MM.1S (cell line): ENCODE results near the gene COL5A1.

Experiments
- DNase-seq: peaks from one replicate; pipeline ENCODE4 v3.0.0-alpha.2; 2015
- H2AFZ ChIP-seq: fragments of 300-600 bp; sonication (generic); 2 replicates; pipeline ENCODE4 v1.6.0; 2016; ENCODE audit warnings: antibody characterized with exemption, low read length
- H3F3A ChIP-seq: fragments of 300-600 bp; sonication (generic); 2 replicates; pipeline ENCODE4 v1.6.1; 2016; ENCODE audit warnings: mild to moderate bottlenecking, antibody characterized with exemption, low read length, moderate library complexity, mixed read lengths; ENCODE audit not compliant: insufficient read depth
- H3K27ac ChIP-seq: fragments of 300-600 bp; sonication (generic); 2 replicates; pipeline ENCODE4 v1.5.1; 2016; ENCODE audit warnings: mild to moderate bottlenecking, low read length
- H3K27me3 ChIP-seq: fragments of 300-600 bp; sonication (generic); replicated peaks from 2 replicates; pipeline ENCODE4 v1.6.0; 2016; ENCODE audit warnings: low read length; ENCODE audit not compliant: insufficient read depth
- H3K36me3 ChIP-seq: fragments of 300-600 bp; sonication (generic); replicated peaks from 2 replicates; pipeline ENCODE4 v1.6.1; 2016; ENCODE audit warnings: mild to moderate bottlenecking, low read length, mixed read lengths; ENCODE audit not compliant: insufficient read depth
- H3K4me1 ChIP-seq: fragments of 300-600 bp; sonication (generic); 2 replicates; pipeline ENCODE4 v1.6.1; 2016; ENCODE audit warnings: low read length, mixed read lengths
- H3K4me2 ChIP-seq: fragments of 300-600 bp; sonication (generic); 2 replicates; pipeline ENCODE4 v1.6.0; 2016; ENCODE audit warnings: low read depth, low read length
- H3K4me3 ChIP-seq: fragments of 300-600 bp; sonication (generic); 2 replicates; pipeline ENCODE4 v1.5.1; 2016; ENCODE audit warnings: low read length, mixed read lengths
- H3K79me2 ChIP-seq: fragments of 300-600 bp; sonication (generic); 2 replicates; pipeline ENCODE4 v1.6.1; 2016; ENCODE audit warnings: mixed run types, low read length, mixed read lengths
- H3K9ac ChIP-seq: fragments of 300-600 bp; sonication (generic); 2 replicates; pipeline ENCODE4 v1.6.1; 2016; ENCODE audit warnings: low read length, mixed read lengths
- H3K9me2 ChIP-seq: fragments of 300-600 bp; sonication (generic); replicated peaks from 2 replicates; pipeline ENCODE4 v1.6.1; 2016; ENCODE audit warnings: mild to moderate bottlenecking, low read length, mixed read lengths; ENCODE audit not compliant: insufficient read depth
- H3K9me3 ChIP-seq: fragments of 300-600 bp; sonication (generic); replicated peaks from 2 replicates; pipeline ENCODE4 v1.6.1; 2016; ENCODE audit warnings: mild to moderate bottlenecking, low read length, mixed read lengths; ENCODE audit not compliant: insufficient read depth
- H4K20me1 ChIP-seq: fragments of 300-600 bp; sonication (generic); 2 replicates; pipeline ENCODE4 v1.6.1; 2016; ENCODE audit warnings: mild to moderate bottlenecking, low read length, moderate library complexity, mixed read lengths; ENCODE audit not compliant: insufficient read depth
- EZH2 ChIP-seq: fragments of 300-600 bp; sonication (generic); optimal IDR thresholded peaks from 2 replicates; pipeline ENCODE3; 2017; ENCODE audit warnings: low read depth, mild to moderate bottlenecking, antibody characterized with exemption, low read length, mixed read lengths
- EZH2phosphoT487 ChIP-seq: fragments of 300-600 bp; sonication (generic); IDR thresholded peaks from 2 replicates; pipeline ENCODE4 v1.6.1; 2018; ENCODE audit warnings: antibody characterized with exemption, low read length
- TF ChIP-seq, protein P1 (sequence below): fragments of 300-600 bp; sonication (generic); IDR thresholded peaks from 2 replicates; pipeline ENCODE4 v1.5.1; 2016; ENCODE audit warnings: antibody characterized with exemption, low read length, mixed read lengths

The COL5A1 gene

DNA sequence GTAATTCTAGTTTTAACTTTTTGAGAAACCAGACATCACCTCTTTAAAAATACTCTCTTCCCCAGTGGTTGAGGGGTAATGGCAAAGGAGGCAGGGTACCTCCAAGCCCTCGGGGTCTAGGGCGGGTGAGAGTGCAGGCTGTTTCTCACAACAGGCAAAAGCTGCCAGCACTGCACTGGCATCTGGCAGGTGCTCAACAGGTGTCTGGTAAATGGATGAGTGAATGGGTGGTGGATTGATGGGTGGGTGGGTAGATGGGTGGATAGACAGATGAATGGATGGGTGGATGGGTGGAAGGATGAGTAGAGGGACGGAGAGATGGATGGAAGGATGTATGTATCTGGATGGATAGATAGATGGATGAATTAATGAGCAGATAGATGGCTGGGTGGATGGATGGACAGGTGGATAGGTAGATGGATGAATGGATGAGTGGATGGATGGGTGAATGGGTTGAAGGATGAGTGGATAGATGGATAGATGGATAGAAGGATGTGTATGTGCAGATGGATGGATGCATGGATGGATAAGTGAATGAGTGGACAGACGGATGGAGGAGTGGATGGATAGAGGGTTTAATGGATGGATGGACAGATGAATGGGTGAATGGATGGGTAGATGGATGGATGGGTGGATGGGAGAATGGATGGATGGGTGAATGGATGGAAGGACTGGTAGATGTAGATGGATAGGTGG lies 84.6 kb downstream of the COL5A1 start:
- Histone ChIP-seq H3K27me3 (peaks cover 94% of the 10 kb centered on the region), H3K9ac (no peak overlapping the region), H3K9me2 (no peaks in the 10 kb centered on the region), H3K4me3 (no peak overlapping the region), H3K36me3 (no peaks in the 10 kb centered on the region), H2AFZ (no peak overlapping the region), H3K4me2 (no peak overlapping the region), H3K27ac (no peak overlapping the region), H3F3A (no peaks in the 10 kb centered on the region), H4K20me1 (no peaks in the 10 kb centered on the region), H3K9me3 (no peaks in the 10 kb centered on the region), H3K4me1 (no peaks in the 10 kb centered on the region), H3K79me2 (no peaks in the 10 kb centered on the region)
- DNase-seq = no peak
- TF ChIP-seq EZH2phosphoT487 (no peak), EZH2 (no peak)
- TF ChIP-seq, protein P1, sequence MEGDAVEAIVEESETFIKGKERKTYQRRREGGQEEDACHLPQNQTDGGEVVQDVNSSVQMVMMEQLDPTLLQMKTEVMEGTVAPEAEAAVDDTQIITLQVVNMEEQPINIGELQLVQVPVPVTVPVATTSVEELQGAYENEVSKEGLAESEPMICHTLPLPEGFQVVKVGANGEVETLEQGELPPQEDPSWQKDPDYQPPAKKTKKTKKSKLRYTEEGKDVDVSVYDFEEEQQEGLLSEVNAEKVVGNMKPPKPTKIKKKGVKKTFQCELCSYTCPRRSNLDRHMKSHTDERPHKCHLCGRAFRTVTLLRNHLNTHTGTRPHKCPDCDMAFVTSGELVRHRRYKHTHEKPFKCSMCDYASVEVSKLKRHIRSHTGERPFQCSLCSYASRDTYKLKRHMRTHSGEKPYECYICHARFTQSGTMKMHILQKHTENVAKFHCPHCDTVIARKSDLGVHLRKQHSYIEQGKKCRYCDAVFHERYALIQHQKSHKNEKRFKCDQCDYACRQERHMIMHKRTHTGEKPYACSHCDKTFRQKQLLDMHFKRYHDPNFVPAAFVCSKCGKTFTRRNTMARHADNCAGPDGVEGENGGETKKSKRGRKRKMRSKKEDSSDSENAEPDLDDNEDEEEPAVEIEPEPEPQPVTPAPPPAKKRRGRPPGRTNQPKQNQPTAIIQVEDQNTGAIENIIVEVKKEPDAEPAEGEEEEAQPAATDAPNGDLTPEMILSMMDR = no peak

DNA sequence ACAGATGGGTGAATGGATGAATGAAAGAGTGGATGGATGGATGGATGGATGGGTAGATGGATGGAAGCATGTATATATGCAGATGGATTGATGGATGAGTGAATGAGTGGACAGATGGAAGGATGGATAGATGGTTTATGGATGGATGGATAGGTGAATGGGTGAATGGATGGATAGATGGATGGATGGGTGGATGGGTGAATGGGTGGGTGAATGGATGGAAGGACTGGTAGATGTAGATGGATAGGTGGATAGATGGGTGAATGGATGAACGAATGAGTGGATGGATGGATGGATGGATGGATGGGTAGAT lies 85.1 kb downstream of the COL5A1 start:
- no peaks in the 10 kb centered on the region for H3K79me2 ChIP-seq

DNA sequence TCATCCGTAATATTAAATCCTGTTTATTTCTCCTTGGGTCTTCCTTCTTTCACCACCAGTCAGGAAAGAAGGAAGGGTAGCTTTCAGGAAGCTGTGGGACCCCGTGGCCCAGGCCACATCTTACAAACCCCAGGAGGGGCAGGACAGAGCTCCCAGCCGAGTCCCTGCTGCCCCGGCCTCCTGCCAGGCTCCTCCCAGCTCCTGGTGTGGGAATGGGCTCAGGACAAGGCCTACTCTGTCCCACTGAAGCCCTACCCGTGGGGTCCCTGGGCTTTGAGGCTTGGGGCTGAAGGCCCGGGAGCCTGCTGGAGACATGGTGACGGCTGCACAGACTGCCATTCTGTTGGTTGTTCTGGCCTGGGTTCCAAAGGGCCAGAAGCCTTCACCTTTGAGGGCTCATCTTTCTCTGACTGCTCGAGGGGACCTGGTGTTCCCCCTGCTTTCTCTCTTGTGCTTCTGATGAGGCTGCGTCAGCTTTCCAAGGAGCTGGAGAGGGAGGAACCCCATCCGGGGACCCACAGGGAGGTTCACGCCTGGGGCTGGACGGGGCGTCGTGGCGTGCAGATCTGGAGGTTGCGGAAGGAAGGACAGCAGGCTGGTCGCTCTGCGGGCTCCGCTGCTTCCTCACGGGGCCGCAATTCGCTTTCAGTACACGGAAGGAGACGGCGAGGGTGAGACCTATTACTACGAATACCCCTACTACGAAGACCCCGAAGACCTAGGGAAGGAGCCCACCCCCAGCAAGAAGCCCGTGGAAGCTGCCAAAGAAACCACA lies 86.6 kb downstream of the COL5A1 start:
- Histone ChIP-seq H3K27ac (no peak overlapping the region), H2AFZ (no peak overlapping the region), H3K27me3 (peaks cover 94% of the 10 kb centered on the region), H3K4me2 (no peak overlapping the region), H3K9me2 (no peaks in the 10 kb centered on the region), H3F3A (no peaks in the 10 kb centered on the region), H3K36me3 (no peaks in the 10 kb centered on the region), H3K4me3 (no peak overlapping the region), H3K9ac (no peak overlapping the region), H3K4me1 (no peaks in the 10 kb centered on the region), H3K79me2 (no peaks in the 10 kb centered on the region), H4K20me1 (no peaks in the 10 kb centered on the region), H3K9me3 (no peaks in the 10 kb centered on the region)
- no peak for DNase-seq
- TF ChIP-seq EZH2 (no peak), EZH2phosphoT487 (no peak)
- TF ChIP-seq, protein P1 = no peak

More for the DNA sequence above, 85.1 kb downstream of the COL5A1 start:
- H3F3A ChIP-seq = no peaks in the 10 kb centered on the region
- no peaks in the 10 kb centered on the region for H3K36me3 ChIP-seq
- no peak overlapping the region for H3K27ac ChIP-seq
- no peak overlapping the region for H3K4me3 ChIP-seq
- peaks cover 94% of the 10 kb centered on the region for H3K27me3 ChIP-seq
- H3K9me3 ChIP-seq = no peaks in the 10 kb centered on the region
- no peak overlapping the region for H2AFZ ChIP-seq
- no peaks in the 10 kb centered on the region for H3K4me1 ChIP-seq
- no peaks in the 10 kb centered on the region for H4K20me1 ChIP-seq
- H3K9me2 ChIP-seq = no peaks in the 10 kb centered on the region
- no peak for DNase-seq
- H3K4me2 ChIP-seq = no peak overlapping the region
- no peak overlapping the region for H3K9ac ChIP-seq
- TF ChIP-seq, protein P1 = no peak
- no peak for TF ChIP-seq EZH2phosphoT487
- no peak for TF ChIP-seq EZH2
